HL-60/S4 (cell line): ENCODE results near the gene TMEM131L.
"Not testable (repeated sequence)": the region's sequence is repeated elsewhere in the genome, so short reads cannot be mapped to it uniquely, and the experiment has no call there.

ENCODE experiments used
- in situ Hi-C: fragments of 300-500 bp; cut with MboI; formaldehyde crosslinking; loops from 2 replicates; pipeline ENCODE4 v1.14.3; 2022; ENCODE audit warnings: low sequenced_read_pairs

Gene TMEM131L

GRCh38 chr4:153603258-153603657, 137.1 kb downstream of the TMEM131L start:
- in situ Hi-C loops, result no loop called here

GRCh38 chr4:153603835-153604234, 137.7 kb downstream of the TMEM131L start:
- in situ Hi-C loops, result no loop called here

- in situ Hi-C loops, result not testable (repeated sequence)
Observed at GRCh38 chr4:153609070-153609469, 142.9 kb downstream of the TMEM131L start.

GRCh38 chr4:153610623-153611376, 144.6 kb downstream of the TMEM131L start:
- in situ Hi-C loops, result no loop called here

- in situ Hi-C loops, result no loop called here
Observed at GRCh38 chr4:153611679-153612078, 145.5 kb downstream of the TMEM131L start.

- in situ Hi-C loops, result no loop called here
Observed at GRCh38 chr4:153612878-153613277, 146.7 kb downstream of the TMEM131L start.

GRCh38 chr4:153616006-153616555, 149.9 kb downstream of the TMEM131L start:
- in situ Hi-C loops, result no loop called here

GRCh38 chr4:153618833-153619232, 152.7 kb downstream of the TMEM131L start:
- in situ Hi-C loops, result no loop called here

GRCh38 chr4:153619811-153620210, 153.7 kb downstream of the TMEM131L start:
- in situ Hi-C loops, result no loop called here

GRCh38 chr4:153620352-153620751, 154.2 kb downstream of the TMEM131L start:
- in situ Hi-C loops, result no loop called here

GRCh38 chr4:153622093-153622492, 155.9 kb downstream of the TMEM131L start:
- in situ Hi-C loops, result no loop called here

- in situ Hi-C loops, result no loop called here
Observed at GRCh38 chr4:153622778-153623240, 156.6 kb downstream of the TMEM131L start.

GRCh38 chr4:153623491-153623890, 157.3 kb downstream of the TMEM131L start:
- in situ Hi-C loops, result no loop called here

- in situ Hi-C loops, result loop anchor here (25.0 kb wide), 1 partner anchor 492 kb away; no protein-coding TSS in a partner anchor
Observed at GRCh38 chr4:153628796-153629315, 162.7 kb downstream of the TMEM131L start.

- in situ Hi-C loops, result loop anchor here (10.0 to 25.0 kb wide), 2 partner anchors 125 to 492 kb away; no protein-coding TSS in a partner anchor
Observed at GRCh38 chr4:153629776-153630175, 163.6 kb downstream of the TMEM131L start.

- in situ Hi-C loops, result loop anchor here (10.0 to 25.0 kb wide), 2 partner anchors 120 to 498 kb away; no protein-coding TSS in a partner anchor
Observed at GRCh38 chr4:153634738-153635353, 168.7 kb downstream of the TMEM131L start.

- in situ Hi-C loops, result loop anchor here (10.0 to 25.0 kb wide), 2 partner anchors 119 to 499 kb away; no protein-coding TSS in a partner anchor
Observed at GRCh38 chr4:153635846-153636245, 169.7 kb downstream of the TMEM131L start.

GRCh38 chr4:153637201-153637600, 171.0 kb downstream of the TMEM131L start:
- in situ Hi-C loops, result loop anchor here (10.0 to 25.0 kb wide), 2 partner anchors 118 to 500 kb away; no protein-coding TSS in a partner anchor

GRCh38 chr4:153638011-153638410, 171.9 kb downstream of the TMEM131L start:
- in situ Hi-C loops, result loop anchor here (10.0 to 25.0 kb wide), 2 partner anchors 117 to 501 kb away; no protein-coding TSS in a partner anchor

- in situ Hi-C loops, result loop anchor here (10.0 to 25.0 kb wide), 2 partner anchors 116 to 502 kb away; no protein-coding TSS in a partner anchor
Observed at GRCh38 chr4:153638999-153639398, 172.8 kb downstream of the TMEM131L start.
